Stimulated activated CD4-positive, alpha-beta T cell treated with anti-CD3 and anti-CD28 coated beads, Interleukin-15, amount 100 ng/mL, for 48 hours (primary cell): Measurements from ENCODE around the gene PIP4K2B.
A peak's percentile ranks its signal among the peaks of the same experiment; 100 is the strongest.
"Not testable (repeated sequence)": the region's sequence is repeated elsewhere in the genome, so short reads cannot be mapped to it uniquely, and the experiment has no call there.

Experiments
- DNase-seq, 2 donors: peaks; one replicate each; pipeline ENCODE4 v3.0.0-alpha.2; 2020; ENCODE audit warnings: low read depth in 2 of 2

PIP4K2B gene

GRCh38 chr17:38730526-38731379, 68.6 kb downstream of the PIP4K2B start:
- no peak for DNase-seq

DNA sequence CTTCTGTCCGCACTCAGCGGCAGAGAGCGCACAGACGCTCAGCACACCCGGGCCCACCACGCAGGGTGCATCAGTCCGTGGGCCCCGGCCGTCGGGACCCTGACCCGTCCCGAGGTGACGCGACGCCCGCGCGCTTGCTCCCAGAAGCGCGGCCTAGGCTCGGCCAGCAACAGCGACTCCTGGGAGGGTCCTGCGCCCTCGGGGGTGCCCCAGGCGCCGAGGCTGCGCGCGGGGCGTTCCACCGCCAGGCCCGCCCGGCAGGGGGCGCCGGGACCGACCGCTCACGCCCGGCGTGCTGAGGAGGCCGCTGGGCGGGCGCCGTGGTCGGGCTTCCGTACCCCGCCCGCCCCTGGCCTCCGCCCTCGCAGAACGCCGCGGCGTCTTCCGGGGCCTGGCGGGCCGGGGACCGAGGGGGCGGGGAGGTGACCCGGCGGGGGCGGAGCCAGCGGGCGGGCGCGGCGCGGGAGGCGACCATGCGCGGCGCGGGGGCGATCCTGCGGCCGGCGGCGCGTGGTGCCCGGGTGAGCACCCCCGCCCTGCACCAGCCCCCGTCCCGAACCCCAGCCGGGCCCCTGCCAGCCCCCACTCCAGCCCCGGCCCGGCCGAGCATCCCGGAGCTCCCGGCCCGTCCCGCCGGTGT, 69.3 kb downstream of the PIP4K2B start, which contains the start of gene CISD3:
Gene CISD3 (plus strand): TSS at position 456 of the 640 bp plus-strand sequence. CDS start 18 bp downstream, at position 474.
- DNase-seq = peak; percentile 67 to 82

DNA sequence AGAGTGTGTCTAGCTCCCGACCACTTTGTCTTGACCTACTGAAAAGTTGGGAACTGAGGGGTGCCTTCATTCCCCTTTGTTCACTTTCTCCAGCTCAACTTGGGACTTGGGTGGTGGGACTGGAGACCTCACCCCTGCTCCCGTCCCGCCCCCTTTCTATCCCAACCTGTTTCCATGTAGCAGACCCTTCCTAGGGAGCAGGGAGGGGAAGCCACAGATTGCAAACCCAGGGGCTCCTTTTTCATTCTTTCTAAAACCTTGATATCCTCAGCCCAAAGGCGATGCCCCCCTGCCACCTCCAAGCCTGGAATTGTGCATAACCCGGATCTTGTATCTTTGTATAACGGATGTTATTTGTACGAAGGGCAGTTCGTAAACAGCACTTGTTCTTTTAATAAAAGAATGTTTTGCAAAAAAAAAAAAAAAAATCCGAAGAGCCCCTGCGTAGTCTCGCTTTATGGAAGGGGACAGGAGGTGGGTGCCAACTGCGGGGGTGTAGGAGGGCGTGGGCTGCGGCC, 69.9 kb downstream of the PIP4K2B start:
- DNase-seq = no peak

DNA sequence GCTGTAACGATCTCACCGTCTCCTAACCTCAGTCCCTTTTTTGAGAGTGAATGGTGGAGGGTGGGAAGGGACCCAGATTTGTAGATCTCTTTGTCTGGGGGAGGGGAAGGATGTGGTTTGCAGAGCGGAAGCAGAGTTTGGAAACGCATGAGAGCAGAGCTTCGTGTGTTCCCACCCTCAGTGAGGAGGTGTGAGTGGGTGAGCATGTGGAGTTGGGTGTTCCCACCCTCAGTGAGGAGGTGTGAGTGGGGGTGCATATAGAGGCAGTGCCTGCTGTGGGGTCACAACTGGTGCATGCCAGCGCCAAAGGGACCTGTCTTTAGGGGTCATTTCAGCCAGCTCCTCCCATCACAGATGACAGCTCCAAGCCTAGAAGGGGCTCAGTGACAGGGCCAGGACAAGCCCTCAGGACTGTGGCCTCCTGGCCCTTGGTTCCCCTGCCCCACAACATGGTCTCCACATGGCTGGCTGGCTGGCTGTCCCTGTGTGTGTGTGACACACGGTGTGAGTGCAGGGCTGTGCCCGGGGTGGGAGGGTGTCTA, 71.0 kb downstream of the PIP4K2B start:
- DNase-seq = peak in 1 of 2 donors; percentile 42

GRCh38 chr17:38727736-38728135, 71.6 kb downstream of the PIP4K2B start:
- peak; percentile 81 to 85 for DNase-seq

DNA sequence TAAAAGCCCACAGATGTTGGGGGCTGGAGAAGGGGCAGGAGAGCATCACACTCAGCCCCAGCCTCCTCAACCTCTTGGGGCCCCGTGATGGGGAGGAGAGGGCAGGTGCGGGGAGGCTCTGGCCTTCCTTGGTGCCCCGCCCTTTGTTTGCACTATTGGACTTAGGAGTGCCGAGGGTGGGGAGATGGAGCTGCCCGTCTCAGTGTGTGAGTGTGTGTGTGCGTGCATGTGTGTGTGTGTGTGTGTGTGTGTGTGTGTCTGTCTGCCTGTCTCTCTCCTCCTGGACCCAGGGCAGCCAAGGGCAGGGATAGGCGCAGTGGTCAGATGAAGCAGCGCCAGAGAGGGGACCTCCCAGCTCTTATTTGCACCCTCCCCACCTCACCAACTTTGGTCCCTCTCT, 73.2 kb downstream of the PIP4K2B start:
- not testable (repeated sequence) for DNase-seq

DNA sequence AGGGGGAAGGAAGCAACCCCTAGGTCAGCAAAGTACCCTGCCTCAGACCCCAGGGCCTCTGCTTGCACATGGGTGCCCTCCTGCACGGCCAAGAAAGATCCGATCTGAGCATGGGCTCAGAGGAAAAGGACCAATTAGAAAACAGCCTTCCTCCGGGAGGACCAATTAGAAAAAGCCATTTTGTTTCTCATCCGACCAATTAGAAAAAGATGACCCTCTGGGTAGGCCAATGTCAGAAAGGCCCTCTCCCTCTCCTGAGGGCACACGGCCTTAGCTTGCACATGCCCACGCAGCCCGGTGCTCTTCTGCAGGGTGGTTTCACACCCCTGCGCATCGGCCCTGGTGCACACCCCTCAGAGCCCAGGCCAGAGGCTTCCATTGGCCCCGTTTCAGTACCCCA, 74.3 kb downstream of the PIP4K2B start:
- DNase-seq = no peak

- no peak for DNase-seq
These were observed 74.9 kb downstream of the PIP4K2B start for GRCh38 chr17:38724337-38724988.

DNA sequence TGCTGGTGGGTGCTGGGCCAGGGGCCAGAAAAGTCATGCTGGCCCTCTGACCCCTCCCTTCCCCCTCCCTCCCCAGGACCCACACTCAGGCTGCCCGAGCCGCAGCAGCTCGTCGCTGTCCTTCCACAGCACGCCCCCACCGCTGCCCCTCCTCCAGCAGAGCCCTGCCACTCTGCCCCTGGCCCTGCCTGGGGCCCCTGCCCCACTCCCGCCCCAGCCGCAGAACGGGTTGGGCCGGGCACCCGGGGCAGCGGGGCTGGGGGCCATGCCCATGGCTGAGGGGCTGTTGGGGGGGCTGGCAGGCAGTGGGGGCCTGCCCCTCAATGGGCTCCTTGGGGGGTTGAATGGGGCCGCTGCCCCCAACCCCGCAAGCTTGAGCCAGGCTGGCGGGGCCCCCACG, 77.6 kb downstream of the PIP4K2B start:
- no peak for DNase-seq

DNA sequence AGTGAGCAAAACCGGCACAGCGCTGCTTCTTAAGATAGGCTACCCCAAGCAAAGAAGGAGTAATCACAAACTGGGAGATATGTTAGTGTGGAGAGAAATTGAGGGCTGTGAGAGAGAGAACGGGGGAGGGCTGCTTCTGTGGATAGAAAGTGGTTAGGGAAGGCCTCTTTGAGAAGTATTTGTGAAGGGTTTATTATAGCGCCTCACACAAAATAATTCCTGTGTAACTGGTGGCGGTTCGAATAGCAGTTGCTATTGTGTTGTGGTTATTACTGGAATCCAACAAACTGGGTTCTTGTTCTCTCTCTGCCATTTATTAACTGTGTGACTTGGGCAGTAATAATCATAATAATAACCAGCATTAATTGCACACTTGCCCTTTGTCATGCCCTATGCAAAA, 78.4 kb downstream of the PIP4K2B start:
- DNase-seq = no peak

DNA sequence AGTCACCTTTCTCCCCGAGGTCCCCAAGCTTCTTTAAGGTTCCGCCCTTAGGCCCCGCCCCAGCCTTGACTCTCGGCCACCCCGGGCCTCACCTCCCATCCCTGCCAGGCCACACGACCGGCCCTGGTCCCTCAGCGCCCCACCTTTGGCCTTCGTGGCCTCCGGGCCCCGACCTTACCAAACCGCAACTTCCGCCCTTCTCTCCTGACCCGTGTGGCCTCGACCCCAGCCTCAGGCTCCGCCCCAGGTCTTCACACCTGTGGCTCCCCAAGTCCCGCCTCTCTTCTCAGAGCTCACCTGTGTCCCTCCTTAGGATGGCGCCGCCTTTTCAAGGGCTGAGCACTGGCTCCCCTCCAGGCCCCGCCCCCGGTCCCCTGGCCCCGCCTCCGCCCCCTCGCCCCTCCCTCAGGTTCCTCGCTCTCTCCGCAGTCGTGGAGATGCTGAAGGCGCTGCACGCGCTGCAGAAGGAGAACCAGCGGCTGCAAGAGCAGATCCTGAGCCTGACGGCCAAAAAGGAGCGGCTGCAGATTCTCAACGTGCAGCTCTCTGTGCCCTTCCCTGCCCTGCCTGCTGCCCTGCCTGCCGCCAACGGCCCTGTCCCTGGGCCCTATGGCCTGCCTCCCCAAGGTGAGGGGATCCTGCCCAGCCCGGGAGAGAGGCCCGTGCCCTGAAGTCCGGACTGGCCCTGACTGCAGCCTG, 79.3 kb downstream of the PIP4K2B start:
- no peak for DNase-seq

GRCh38 chr17:38719289-38719942, 79.9 kb downstream of the PIP4K2B start:
- DNase-seq = no peak

DNA sequence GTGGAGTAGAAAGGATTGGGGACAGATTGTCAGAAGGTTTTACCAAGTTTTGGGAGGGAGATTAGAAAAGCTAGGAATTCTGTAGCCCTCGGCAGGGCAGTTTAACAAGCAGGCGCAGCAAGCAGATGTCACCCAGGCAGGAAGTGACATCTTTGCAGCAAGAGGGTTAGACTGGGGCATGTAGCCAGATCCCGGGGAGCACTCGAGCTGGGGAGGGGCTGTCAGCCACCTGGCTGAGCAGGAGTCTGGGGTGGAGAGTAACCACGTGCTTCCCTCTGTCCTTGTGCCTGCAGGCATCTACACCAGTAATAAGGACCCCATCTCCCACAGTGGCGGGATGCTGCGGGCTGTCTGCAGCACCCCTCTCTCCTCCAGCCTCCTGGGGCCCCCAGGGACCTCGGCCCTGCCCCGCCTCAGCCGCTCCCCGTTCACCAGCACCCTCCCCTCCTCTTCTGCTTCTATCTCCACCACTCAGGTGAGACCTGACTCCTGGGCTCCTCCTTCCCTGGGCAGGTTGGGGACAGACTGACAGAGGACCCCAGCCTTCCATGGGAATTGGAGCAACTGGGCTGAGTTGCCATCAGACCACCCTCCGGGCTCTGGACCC, 82.1 kb downstream of the PIP4K2B start:
- no peak for DNase-seq

GRCh38 chr17:38716368-38717005, 82.9 kb downstream of the PIP4K2B start:
- DNase-seq = no peak
